Hepatocyte (in vitro differentiated cells): ENCODE measurements around the gene CCPG1. TPM values are rescaled to one million over a fixed set of nuclear protein-coding genes. Genes with fewer than 3 reads are reported as not detected.

Experiments
- DNase-seq: peaks from one replicate; pipeline ENCODE4 v3.0.0-alpha.2; 2016; ENCODE audit warnings: low spot score
- H2AFZ ChIP-seq: fragments of 200-600 bp; sonication (generic); 2 replicates; pipeline ENCODE4 v1.6.0; 2016; ENCODE audit warnings: antibody characterized with exemption, mild to moderate bottlenecking
- H3K27ac ChIP-seq: fragments of 200-600 bp; sonication (generic); 2 replicates; pipeline ENCODE4 v1.5.1; 2016; ENCODE audit warnings: mild to moderate bottlenecking
- H3K27me3 ChIP-seq: fragments of 200-600 bp; sonication (generic); 2 replicates; pipeline ENCODE4 v1.6.1; 2016
- H3K36me3 ChIP-seq: fragments of 200-600 bp; sonication (generic); replicated peaks from 2 replicates; pipeline ENCODE4 v1.5.1; 2016; ENCODE audit warnings: low read depth; ENCODE audit not compliant: insufficient read depth
- H3K4me1 ChIP-seq: fragments of 200-600 bp; sonication (generic); 2 replicates; pipeline ENCODE4 v1.5.1; 2016; ENCODE audit warnings: mild to moderate bottlenecking, moderate library complexity; ENCODE audit not compliant: insufficient read depth
- H3K4me2 ChIP-seq: fragments of 200-600 bp; sonication (generic); 2 replicates; pipeline ENCODE4 v1.6.0; 2016
- H3K4me3 ChIP-seq: fragments of 200-600 bp; sonication (generic); 2 replicates; pipeline ENCODE4 v1.5.1; 2016; ENCODE audit warnings: mild to moderate bottlenecking
- H3K79me2 ChIP-seq: fragments of 200-600 bp; sonication (generic); 2 replicates; pipeline ENCODE4 v1.6.0; 2017; ENCODE audit warnings: mild to moderate bottlenecking
- H3K9me2 ChIP-seq: fragments of 200-600 bp; sonication (generic); replicated peaks from 2 replicates; pipeline ENCODE4 v1.6.0; 2017; ENCODE audit warnings: mild to moderate bottlenecking; ENCODE audit not compliant: insufficient read depth
- H3K9me3 ChIP-seq: fragments of 200-600 bp; sonication (generic); 2 replicates; pipeline ENCODE4 v1.5.1; 2016; ENCODE audit warnings: low read depth, mild to moderate bottlenecking
- H4K20me1 ChIP-seq: fragments of 200-600 bp; sonication (generic); 2 replicates; pipeline ENCODE4 v1.6.0; 2016; ENCODE audit warnings: mild to moderate bottlenecking; ENCODE audit not compliant: insufficient read depth, poor library complexity, severe bottlenecking
- CTCF ChIP-seq: fragments of 200-600 bp; sonication (generic); IDR thresholded peaks from 2 replicates; pipeline ENCODE4 v1.5.1; 2016; ENCODE audit warnings: antibody characterized with exemption, mild to moderate bottlenecking; ENCODE audit not compliant: poor library complexity
- EZH2 ChIP-seq: fragments of 200-600 bp; sonication (generic); IDR thresholded peaks from 2 replicates; pipeline ENCODE4 v1.6.1; 2016; ENCODE audit warnings: antibody characterized with exemption, mild to moderate bottlenecking, borderline replicate concordance
- EZH2phosphoT487 ChIP-seq: fragments of 200-600 bp; sonication (generic); IDR thresholded peaks from one replicate; pipeline ENCODE4 v1.6.1; 2018; ENCODE audit warnings: antibody characterized with exemption, mild to moderate bottlenecking, low read depth, moderate library complexity; ENCODE audit not compliant: unreplicated experiment, severe bottlenecking
- WGBS: methylation state at CpG from one replicate; pipeline ENCODE4 v1.1.6; 2016; ENCODE audit warnings: low lambda C conversion rate; ENCODE audit errors: missing lambda C conversion rate; 5-methylcytosine and 5-hydroxymethylcytosine counted together
- polyA plus RNA-seq: library from polyadenylated mRNA; unstranded; fragments of >200 nt; fragmentation: Nextera tagmentation; extraction: Ambion mirVana; gene quantifications from 2 replicates; pipeline ENCODE4 v1.2.1, GENCODE V29; 2016
- total RNA-seq: library from RNA; depleted of rRNA; stranded (reverse); fragments of >200 nt; gene quantifications from 2 replicates; pipeline ENCODE4 v1.2.3, GENCODE V29; 2014

Gene CCPG1
- total and polyA plus RNA-seq, 2 experiments from 2014 or later, result 32.4 to 38.9 TPM

GRCh38 chr15:55383687-55384086 is 24.5 kb downstream of the CCPG1 start:
- Histone ChIP-seq H3K27ac (no peak overlapping the region), H3K4me3 (no peak overlapping the region), H3K4me1 (no peaks in the 10 kb centered on the region), H2AFZ (no peak overlapping the region), H3K9me3 (no peaks in the 10 kb centered on the region), H4K20me1 (no peaks in the 10 kb centered on the region), H3K4me2 (no peak overlapping the region), H3K79me2 (no peaks in the 10 kb centered on the region), H3K27me3 (no peaks in the 10 kb centered on the region), H3K36me3 (no peaks in the 10 kb centered on the region), H3K9me2 (no peaks in the 10 kb centered on the region)
- no peak for TF ChIP-seq EZH2
- no peak for TF ChIP-seq EZH2phosphoT487
- no peak for TF ChIP-seq CTCF
- DNase-seq, result no peak
- WGBS, result 96% methylated on average over 2 of the region's 2 CpGs

- Histone ChIP-seq H4K20me1 (no peaks in the 10 kb centered on the region), H3K4me3 (no peak overlapping the region), H3K79me2 (no peaks in the 10 kb centered on the region), H3K27me3 (no peaks in the 10 kb centered on the region), H3K4me1 (no peaks in the 10 kb centered on the region), H3K9me2 (no peaks in the 10 kb centered on the region), H3K9me3 (no peaks in the 10 kb centered on the region), H2AFZ (no peak overlapping the region), H3K36me3 (no peaks in the 10 kb centered on the region), H3K27ac (no peak overlapping the region), H3K4me2 (no peak overlapping the region)
- no peak for DNase-seq
- TF ChIP-seq EZH2 (no peak), CTCF (no peak), EZH2phosphoT487 (no peak)
Measured at GRCh38 chr15:55381595-55381994, 26.6 kb downstream of the CCPG1 start.

- Histone ChIP-seq H3K9me2 (no peaks in the 10 kb centered on the region), H3K27me3 (no peaks in the 10 kb centered on the region), H3K9me3 (no peaks in the 10 kb centered on the region), H3K4me1 (no peaks in the 10 kb centered on the region), H3K36me3 (no peaks in the 10 kb centered on the region), H3K4me2 (no peak overlapping the region), H2AFZ (no peak overlapping the region), H3K4me3 (no peak overlapping the region), H4K20me1 (no peaks in the 10 kb centered on the region), H3K27ac (no peak overlapping the region), H3K79me2 (no peaks in the 10 kb centered on the region)
- 94% methylated on average over 5 of the region's 5 CpGs for WGBS
- no peak for DNase-seq
- TF ChIP-seq CTCF (no peak), EZH2phosphoT487 (no peak), EZH2 (no peak)
Measured at GRCh38 chr15:55379095-55379494, 29.1 kb downstream of the CCPG1 start.
